ENCODE results near the gene DIP2C.
A peak's percentile ranks its signal among the peaks of the same experiment; 100 is the strongest.

DIP2C gene

DNA sequence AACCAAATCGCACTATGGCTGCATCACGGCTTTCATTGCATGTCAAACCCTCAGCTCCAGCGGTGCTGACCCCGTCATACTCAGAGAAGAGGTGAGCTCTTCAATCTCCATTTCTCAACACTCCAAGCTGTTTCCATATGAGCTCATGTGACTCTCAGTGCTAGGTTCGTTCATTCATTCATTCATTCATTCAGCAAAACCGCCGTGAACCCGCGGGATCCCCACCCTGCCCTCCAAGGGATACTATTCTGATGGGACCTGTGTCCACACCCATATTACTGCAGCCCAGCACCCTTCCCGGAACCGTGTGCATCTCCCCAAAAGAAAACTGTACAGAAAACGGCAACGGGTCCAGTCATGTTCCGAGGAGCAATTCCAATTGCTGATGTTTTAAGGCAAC is 184.7 kb downstream of the DIP2C start:
- Histone ChIP-seq H3K27me3 (ENCODE audit: control insufficient read depth in 1 of 2, insufficient read depth in 2 of 2, low read length in 2 of 2) (no peaks in the 10 kb centered on the region), H3K9me3 (ENCODE audit: control insufficient read depth in 2 of 2, low read length in 2 of 2) (no peaks in the 10 kb centered on the region), H3K4me3 (ENCODE audit: low read length in 2 of 2) (no peak overlapping the region), H3K27ac (ENCODE audit: low read length) (no peak overlapping the region), H3K9ac (ENCODE audit: low read length in 2 of 2) (no peak overlapping the region), H3K36me3 (ENCODE audit: control insufficient read depth in 2 of 2, insufficient read depth in 2 of 2, low read length in 2 of 2) (peaks cover 0 to 6% of the 10 kb centered on the region in 2 donors), H3K4me1 (ENCODE audit: control insufficient read depth, insufficient read depth, low read length) (peaks cover 22% of the 10 kb centered on the region)

DNA sequence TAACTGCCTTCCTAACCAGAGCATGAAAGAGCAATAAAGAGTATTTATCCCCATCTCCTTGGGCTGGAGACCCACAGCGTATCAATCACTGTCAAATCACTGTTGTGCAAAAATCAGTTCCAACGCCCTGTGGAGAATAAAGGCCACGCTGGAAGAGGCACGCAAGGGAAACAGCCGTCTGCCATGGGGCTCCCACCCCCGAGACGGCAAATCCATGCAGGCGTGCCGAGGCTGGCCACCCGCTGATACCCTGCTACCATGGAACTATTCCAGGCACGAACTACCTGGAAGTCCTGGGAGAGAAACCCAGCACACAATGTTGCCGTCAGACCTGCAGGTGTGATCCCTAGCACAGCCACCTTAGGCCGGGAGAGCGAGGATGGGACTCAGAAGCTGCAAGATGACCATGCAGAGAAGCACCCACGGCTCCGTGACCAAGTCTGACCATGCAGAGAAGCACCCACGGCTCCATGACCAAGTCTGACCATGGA is 185.3 kb downstream of the DIP2C start:
- no peaks in the 10 kb centered on the region for H3K27me3 ChIP-seq (ENCODE audit: control insufficient read depth in 1 of 2, insufficient read depth in 2 of 2, low read length in 2 of 2)
- peaks cover 22% of the 10 kb centered on the region for H3K4me1 ChIP-seq (ENCODE audit: control insufficient read depth, insufficient read depth, low read length)
- H3K4me3 ChIP-seq (ENCODE audit: low read length in 2 of 2) = no peak overlapping the region
- no peak overlapping the region for H3K27ac ChIP-seq (ENCODE audit: low read length)
- H3K9ac ChIP-seq (ENCODE audit: low read length in 2 of 2) = no peak overlapping the region
- H3K36me3 ChIP-seq (ENCODE audit: control insufficient read depth in 2 of 2, insufficient read depth in 2 of 2, low read length in 2 of 2) = peaks cover 0 to 6% of the 10 kb centered on the region in 2 donors
- no peaks in the 10 kb centered on the region for H3K9me3 ChIP-seq (ENCODE audit: control insufficient read depth in 2 of 2, low read length in 2 of 2)

DNA sequence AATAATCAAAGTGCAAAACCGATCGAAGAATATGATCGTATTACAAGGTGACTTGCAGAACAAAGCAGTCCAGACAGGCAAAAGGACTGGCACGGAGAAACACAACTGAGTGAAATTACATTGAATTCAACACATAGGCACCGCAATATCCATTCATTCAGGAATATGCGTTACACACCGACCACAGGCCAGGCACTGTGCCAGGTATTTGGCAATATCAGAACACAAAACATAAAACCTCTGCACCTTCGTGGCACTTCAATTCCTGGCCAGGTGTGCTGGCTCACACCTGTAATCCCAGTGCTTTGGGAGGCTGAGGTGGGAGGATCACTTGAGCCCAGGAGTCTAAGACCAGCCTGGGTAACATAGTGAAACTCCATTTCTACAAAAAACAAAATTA is 187.9 kb downstream of the DIP2C start:
- Histone ChIP-seq H3K4me1 (ENCODE audit: control insufficient read depth, insufficient read depth, low read length) (peaks cover 37% of the 10 kb centered on the region), H3K4me3 (ENCODE audit: low read length in 2 of 2) (no peak overlapping the region), H3K9me3 (ENCODE audit: control insufficient read depth in 2 of 2, low read length in 2 of 2) (no peaks in the 10 kb centered on the region), H3K27ac (ENCODE audit: low read length) (no peak overlapping the region), H3K27me3 (ENCODE audit: control insufficient read depth in 1 of 2, insufficient read depth in 2 of 2, low read length in 2 of 2) (no peaks in the 10 kb centered on the region), H3K36me3 (ENCODE audit: control insufficient read depth in 2 of 2, insufficient read depth in 2 of 2, low read length in 2 of 2) (peaks cover 0 to 2% of the 10 kb centered on the region in 2 donors), H3K9ac (ENCODE audit: low read length in 2 of 2) (no peak overlapping the region)

DNA sequence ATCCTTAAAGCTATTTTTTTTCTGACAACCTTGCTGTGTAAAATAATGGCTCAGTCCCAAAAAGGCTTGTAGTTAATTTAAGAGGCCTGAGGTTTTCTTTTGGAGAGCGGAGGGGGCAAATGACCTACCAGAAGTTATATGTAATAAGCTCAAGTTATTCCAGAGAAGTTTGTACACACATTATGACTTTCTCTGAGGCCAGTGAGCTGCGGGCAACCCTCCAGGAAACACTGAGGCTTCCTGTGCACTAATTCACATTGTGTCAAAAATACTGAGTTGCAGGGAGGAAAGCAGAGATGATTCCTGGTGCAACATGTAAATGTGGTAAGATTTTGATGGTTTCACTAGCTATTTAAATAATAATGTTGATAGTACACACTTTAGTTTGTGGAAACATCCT is 188.6 kb downstream of the DIP2C start:
- H3K27ac ChIP-seq (ENCODE audit: low read length) = peak overlapping the region; percentile 67

DNA sequence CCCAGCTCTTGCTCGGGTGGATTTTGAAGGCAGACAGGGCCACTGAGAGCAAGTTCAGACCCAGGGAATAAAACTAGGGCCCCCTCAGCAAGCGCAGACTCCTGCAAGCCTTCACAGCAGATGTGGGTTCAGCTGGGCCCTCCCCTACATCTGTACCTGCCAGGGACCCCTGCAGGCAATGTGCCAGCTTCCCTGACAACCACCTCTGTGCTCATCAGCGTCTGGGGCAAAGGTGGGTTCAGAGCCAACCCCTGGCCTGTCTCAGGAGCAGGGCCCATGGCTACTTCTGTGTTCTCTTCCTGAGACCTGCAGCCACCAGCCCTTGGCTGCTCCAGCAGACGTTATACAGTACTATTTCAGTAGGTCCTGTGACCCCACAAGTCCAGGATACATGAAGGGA is 189.5 kb downstream of the DIP2C start:
- H3K9ac ChIP-seq (ENCODE audit: low read length in 2 of 2) = peak overlapping the region in 1 of 2 donors; percentile 29
- peak overlapping the region; percentile 8 to 12 for H3K4me3 ChIP-seq (ENCODE audit: low read length in 2 of 2)
- peaks cover 41% of the 10 kb centered on the region for H3K4me1 ChIP-seq (ENCODE audit: control insufficient read depth, insufficient read depth, low read length)
- peaks cover 0 to 2% of the 10 kb centered on the region in 2 donors for H3K36me3 ChIP-seq (ENCODE audit: control insufficient read depth in 2 of 2, insufficient read depth in 2 of 2, low read length in 2 of 2)
- H3K9me3 ChIP-seq (ENCODE audit: control insufficient read depth in 2 of 2, low read length in 2 of 2) = no peaks in the 10 kb centered on the region
- no peaks in the 10 kb centered on the region for H3K27me3 ChIP-seq (ENCODE audit: control insufficient read depth in 1 of 2, insufficient read depth in 2 of 2, low read length in 2 of 2)
- H3K27ac ChIP-seq (ENCODE audit: low read length) = peak overlapping the region; percentile 67

More for the DNA sequence above, 188.6 kb downstream of the DIP2C start:
- Histone ChIP-seq H3K4me3 (ENCODE audit: low read length in 2 of 2) (no peak overlapping the region), H3K9ac (ENCODE audit: low read length in 2 of 2) (peak overlapping the region in 1 of 2 donors; percentile 13), H3K9me3 (ENCODE audit: control insufficient read depth in 2 of 2, low read length in 2 of 2) (no peaks in the 10 kb centered on the region), H3K27me3 (ENCODE audit: control insufficient read depth in 1 of 2, insufficient read depth in 2 of 2, low read length in 2 of 2) (no peaks in the 10 kb centered on the region), H3K4me1 (ENCODE audit: control insufficient read depth, insufficient read depth, low read length) (peaks cover 36% of the 10 kb centered on the region), H3K36me3 (ENCODE audit: control insufficient read depth in 2 of 2, insufficient read depth in 2 of 2, low read length in 2 of 2) (peaks cover 0 to 2% of the 10 kb centered on the region in 2 donors)

DNA sequence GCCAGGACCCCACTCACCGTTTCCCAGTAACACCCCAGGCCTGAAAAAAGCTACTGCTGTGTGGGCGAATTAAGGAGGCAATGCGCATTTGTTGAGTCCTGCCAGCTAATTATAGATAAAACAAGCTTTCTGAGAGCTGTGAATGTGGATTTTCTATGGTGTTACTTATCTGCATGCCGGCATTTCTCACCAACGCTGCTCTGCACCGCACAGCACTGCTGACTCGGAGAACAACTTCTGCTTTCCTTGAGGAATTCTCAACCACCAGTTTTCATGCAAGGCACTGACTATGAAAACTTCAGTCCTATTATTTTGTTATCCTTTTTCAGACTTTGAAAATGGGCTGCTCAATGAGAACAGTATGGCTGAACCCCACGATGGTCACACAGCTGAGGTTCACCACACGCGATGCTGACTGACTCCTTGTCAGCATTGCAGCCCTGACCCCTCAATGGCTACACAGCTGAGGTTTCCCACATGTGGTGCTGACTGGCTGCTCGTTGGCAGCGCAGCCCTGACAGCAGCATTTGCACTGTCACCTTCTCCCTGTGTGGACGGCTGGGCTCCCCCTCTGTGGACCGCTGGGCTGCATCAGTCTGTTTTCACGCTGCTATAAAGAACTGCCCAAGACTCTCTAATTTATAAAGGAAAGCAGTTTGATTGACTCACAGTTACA is 190.6 kb downstream of the DIP2C start:
- no peak overlapping the region for H3K4me3 ChIP-seq (ENCODE audit: low read length in 2 of 2)
- no peaks in the 10 kb centered on the region for H3K9me3 ChIP-seq (ENCODE audit: control insufficient read depth in 2 of 2, low read length in 2 of 2)
- peaks cover 51% of the 10 kb centered on the region for H3K4me1 ChIP-seq (ENCODE audit: control insufficient read depth, insufficient read depth, low read length)
- H3K27me3 ChIP-seq (ENCODE audit: control insufficient read depth in 1 of 2, insufficient read depth in 2 of 2, low read length in 2 of 2) = no peaks in the 10 kb centered on the region
- H3K9ac ChIP-seq (ENCODE audit: low read length in 2 of 2) = no peak overlapping the region
- H3K27ac ChIP-seq (ENCODE audit: low read length) = peak overlapping the region; percentile 67
- peaks cover 0 to 2% of the 10 kb centered on the region in 2 donors for H3K36me3 ChIP-seq (ENCODE audit: control insufficient read depth in 2 of 2, insufficient read depth in 2 of 2, low read length in 2 of 2)

DNA sequence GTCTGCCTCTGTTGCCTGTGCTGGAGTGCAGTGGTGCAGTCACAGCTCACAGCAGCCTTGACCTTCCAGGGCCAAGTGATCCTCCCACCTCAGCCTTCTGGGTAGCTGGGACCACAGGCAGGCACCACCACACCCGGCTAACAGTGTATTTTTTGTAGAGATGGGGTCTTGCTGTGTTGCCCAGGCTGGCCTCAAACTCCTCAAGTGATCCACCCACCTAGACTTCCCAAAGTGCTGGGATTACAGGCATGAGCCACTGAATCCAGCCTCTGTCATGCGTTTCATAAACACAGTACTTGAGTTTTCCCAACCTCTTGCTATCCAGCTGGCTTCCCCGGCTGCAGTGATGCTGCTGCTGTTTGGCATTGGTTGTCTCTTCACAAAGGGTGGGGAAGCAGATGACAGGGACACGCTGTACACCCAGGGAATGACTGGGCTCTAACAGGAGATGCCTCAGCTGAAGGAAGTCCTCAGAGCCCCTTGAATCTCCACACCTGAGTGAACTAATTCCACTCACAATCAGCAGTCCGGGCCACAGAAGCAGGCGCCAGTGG is 191.5 kb downstream of the DIP2C start:
- no peak overlapping the region for H3K4me3 ChIP-seq (ENCODE audit: low read length in 2 of 2)
- no peaks in the 10 kb centered on the region for H3K9me3 ChIP-seq (ENCODE audit: control insufficient read depth in 2 of 2, low read length in 2 of 2)
- H3K4me1 ChIP-seq (ENCODE audit: control insufficient read depth, insufficient read depth, low read length) = peaks cover 59% of the 10 kb centered on the region
- H3K9ac ChIP-seq (ENCODE audit: low read length in 2 of 2) = no peak overlapping the region
- H3K36me3 ChIP-seq (ENCODE audit: control insufficient read depth in 2 of 2, insufficient read depth in 2 of 2, low read length in 2 of 2) = peaks cover 0 to 2% of the 10 kb centered on the region in 2 donors
- H3K27me3 ChIP-seq (ENCODE audit: control insufficient read depth in 1 of 2, insufficient read depth in 2 of 2, low read length in 2 of 2) = no peaks in the 10 kb centered on the region
- H3K27ac ChIP-seq (ENCODE audit: low read length) = peak overlapping the region; percentile 67

DNA sequence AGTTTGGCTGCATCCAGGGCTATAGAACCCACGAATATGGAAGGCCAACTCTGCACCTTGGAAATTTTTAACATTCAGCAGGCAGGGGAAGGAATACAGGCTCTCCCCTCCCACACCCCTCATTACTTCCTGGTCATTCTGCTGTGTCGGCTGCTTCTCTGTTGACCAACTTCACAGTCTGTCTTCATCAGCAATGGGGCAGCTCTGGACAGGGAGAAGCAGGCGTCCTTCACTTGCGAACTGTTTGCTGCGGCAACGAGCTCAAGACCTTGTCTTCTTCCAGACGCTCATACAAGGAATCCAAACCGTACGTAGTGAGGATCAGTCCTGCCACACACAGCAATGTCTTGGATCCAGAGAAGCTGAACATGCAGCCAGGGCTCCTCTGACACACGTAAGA is 192.2 kb downstream of the DIP2C start:
- Histone ChIP-seq H3K4me3 (ENCODE audit: low read length in 2 of 2) (no peak overlapping the region), H3K9me3 (ENCODE audit: control insufficient read depth in 2 of 2, low read length in 2 of 2) (no peaks in the 10 kb centered on the region), H3K36me3 (ENCODE audit: control insufficient read depth in 2 of 2, insufficient read depth in 2 of 2, low read length in 2 of 2) (no peaks in the 10 kb centered on the region), H3K9ac (ENCODE audit: low read length in 2 of 2) (no peak overlapping the region), H3K27ac (ENCODE audit: low read length) (no peak overlapping the region), H3K27me3 (ENCODE audit: control insufficient read depth in 1 of 2, insufficient read depth in 2 of 2, low read length in 2 of 2) (no peaks in the 10 kb centered on the region), H3K4me1 (ENCODE audit: control insufficient read depth, insufficient read depth, low read length) (peaks cover 62% of the 10 kb centered on the region)

DNA sequence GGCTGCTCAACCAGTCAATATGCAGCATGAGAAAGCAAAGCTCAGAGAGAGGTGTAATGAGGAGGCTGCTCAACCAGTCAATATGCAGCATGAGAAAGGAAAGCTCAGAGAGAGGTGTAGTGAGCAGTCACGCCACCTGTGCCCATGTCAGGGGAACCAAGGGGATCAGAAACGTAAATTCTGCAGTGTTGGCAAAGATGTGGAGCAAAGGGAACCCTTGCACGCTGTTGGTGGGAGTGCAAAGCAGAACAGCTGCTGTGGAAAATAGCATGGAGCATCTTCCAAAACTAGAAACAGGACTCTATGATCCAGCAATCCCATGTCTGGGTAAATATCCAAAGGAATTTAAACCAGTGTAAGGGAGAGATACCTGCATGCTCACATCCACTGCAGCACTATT is 194.9 kb downstream of the DIP2C start:
- Histone ChIP-seq H3K9ac (ENCODE audit: low read length in 2 of 2) (peak overlapping the region; percentile 25 to 51), H3K9me3 (ENCODE audit: control insufficient read depth in 2 of 2, low read length in 2 of 2) (no peaks in the 10 kb centered on the region), H3K4me3 (ENCODE audit: low read length in 2 of 2) (peak overlapping the region in 1 of 2 donors; percentile 15), H3K36me3 (ENCODE audit: control insufficient read depth in 2 of 2, insufficient read depth in 2 of 2, low read length in 2 of 2) (no peaks in the 10 kb centered on the region), H3K27me3 (ENCODE audit: control insufficient read depth in 1 of 2, insufficient read depth in 2 of 2, low read length in 2 of 2) (no peaks in the 10 kb centered on the region), H3K4me1 (ENCODE audit: control insufficient read depth, insufficient read depth, low read length) (peaks cover 76% of the 10 kb centered on the region), H3K27ac (ENCODE audit: low read length) (peak overlapping the region; percentile 99)

DNA sequence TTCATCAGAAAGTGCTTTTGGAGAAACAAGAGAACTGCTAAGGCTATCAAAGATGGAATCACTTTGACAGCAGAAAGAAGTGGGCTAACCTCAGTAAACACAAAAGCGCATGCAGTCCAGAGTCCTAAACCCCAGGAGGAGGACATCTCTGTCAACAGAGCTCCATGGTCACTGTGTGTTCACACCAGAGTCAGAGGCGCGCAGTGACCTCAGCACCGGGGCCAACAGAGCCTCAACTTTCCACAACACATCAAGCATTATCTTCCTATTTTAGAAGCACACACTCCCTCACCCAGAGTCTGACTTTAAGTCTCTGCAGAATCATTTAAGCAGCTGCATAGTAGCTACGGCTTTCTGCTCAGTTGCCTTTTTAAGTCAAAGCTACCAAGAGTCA is 195.3 kb downstream of the DIP2C start:
- peak overlapping the region; percentile 36 to 57 for H3K9ac ChIP-seq (ENCODE audit: low read length in 2 of 2)
- no peaks in the 10 kb centered on the region for H3K9me3 ChIP-seq (ENCODE audit: control insufficient read depth in 2 of 2, low read length in 2 of 2)
- H3K27me3 ChIP-seq (ENCODE audit: control insufficient read depth in 1 of 2, insufficient read depth in 2 of 2, low read length in 2 of 2) = no peaks in the 10 kb centered on the region
- peaks cover 76% of the 10 kb centered on the region for H3K4me1 ChIP-seq (ENCODE audit: control insufficient read depth, insufficient read depth, low read length)
- H3K36me3 ChIP-seq (ENCODE audit: control insufficient read depth in 2 of 2, insufficient read depth in 2 of 2, low read length in 2 of 2) = no peaks in the 10 kb centered on the region
- peak overlapping the region in 1 of 2 donors; percentile 15 for H3K4me3 ChIP-seq (ENCODE audit: low read length in 2 of 2)
- H3K27ac ChIP-seq (ENCODE audit: low read length) = peak overlapping the region; percentile 99
